Skeletal muscle tissue (tissue), 4 donors: ENCODE data around the gene ANKRD22. TPM values are rescaled to one million over a fixed set of nuclear protein-coding genes. Genes with fewer than 3 reads are reported as not detected.

Experiments
- H3K27ac ChIP-seq: one replicate; pipeline ENCODE4 v1.7.0; 2013; ENCODE audit warnings: mild to moderate bottlenecking, low read depth, low read length, inconsistent platforms
- H3K27me3 ChIP-seq, 3 donors: one replicate each; pipeline ENCODE4 v1.7.0; 2013; ENCODE audit warnings: low read length in 3 of 3; ENCODE audit not compliant: control insufficient read depth in 3 of 3, insufficient read depth in 3 of 3
- H3K36me3 ChIP-seq, 3 donors: one replicate each; pipeline ENCODE4 v1.7.0; 2013; ENCODE audit warnings: low read length in 3 of 3; ENCODE audit not compliant: control insufficient read depth in 3 of 3, insufficient read depth in 3 of 3
- H3K4me1 ChIP-seq, 3 donors: one replicate each; pipeline ENCODE4 v1.7.0; 2013; ENCODE audit warnings: low read length in 3 of 3, mild to moderate bottlenecking in 3 of 3; ENCODE audit not compliant: control insufficient read depth in 3 of 3, insufficient read depth in 3 of 3
- H3K4me3 ChIP-seq, 3 donors: one replicate each; pipeline ENCODE4 v1.7.0; 2013; ENCODE audit warnings: low read length in 3 of 3
- H3K9ac ChIP-seq, 3 donors: one replicate each; pipeline ENCODE4 v1.7.0; 2013; ENCODE audit warnings: low read length in 3 of 3, mild to moderate bottlenecking in 3 of 3, moderate library complexity in 2 of 3, low read depth in 1 of 3
- H3K9me3 ChIP-seq, 3 donors: one replicate each; pipeline ENCODE4 v1.7.0; 2013; ENCODE audit warnings: low read length in 3 of 3; ENCODE audit not compliant: control insufficient read depth in 3 of 3
- total RNA-seq: library from RNA; depleted of rRNA; stranded (reverse); fragments of >200 nt; gene quantifications from one replicate; pipeline ENCODE4 v1.2.3, GENCODE V29; 2014
- donor health status: Osteomylitis.

Gene ANKRD22
- total RNA-seq, 1 donor from 2014 or later = not detected

GRCh38 chr10:88828310-88828709 is 23.3 kb downstream of the ANKRD22 start:
- no peak overlapping the region for H3K4me3 ChIP-seq
- H3K27ac ChIP-seq = no peak overlapping the region
- H3K4me1 ChIP-seq = no peaks in the 10 kb centered on the region
- H3K27me3 ChIP-seq = no peaks in the 10 kb centered on the region
- no peaks in the 10 kb centered on the region for H3K9me3 ChIP-seq
- H3K36me3 ChIP-seq = no peaks in the 10 kb centered on the region
- H3K9ac ChIP-seq = no peak overlapping the region

DNA sequence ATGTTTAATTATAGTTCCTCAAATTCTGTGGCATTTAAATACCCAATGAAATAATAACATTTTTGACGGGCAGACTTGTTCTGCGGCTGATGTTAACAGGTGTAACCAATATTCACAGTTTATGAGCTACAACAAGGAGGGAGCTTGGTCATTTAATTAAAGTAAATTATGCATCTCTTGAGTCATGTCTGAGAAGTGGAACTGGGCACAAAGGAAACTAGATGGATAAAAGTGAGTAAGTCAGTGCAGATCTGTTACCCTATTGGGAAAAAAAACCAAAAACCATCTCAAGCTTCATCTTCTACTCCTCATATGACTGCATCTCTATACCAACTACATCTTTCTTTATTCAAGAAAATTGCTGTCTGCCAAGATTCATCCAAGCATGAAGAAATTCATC is 24.0 kb downstream of the ANKRD22 start:
- Histone ChIP-seq H3K4me1 (no peaks in the 10 kb centered on the region), H3K9ac (no peak overlapping the region), H3K4me3 (no peak overlapping the region), H3K27ac (no peak overlapping the region), H3K36me3 (no peaks in the 10 kb centered on the region), H3K9me3 (no peaks in the 10 kb centered on the region), H3K27me3 (no peaks in the 10 kb centered on the region)

DNA sequence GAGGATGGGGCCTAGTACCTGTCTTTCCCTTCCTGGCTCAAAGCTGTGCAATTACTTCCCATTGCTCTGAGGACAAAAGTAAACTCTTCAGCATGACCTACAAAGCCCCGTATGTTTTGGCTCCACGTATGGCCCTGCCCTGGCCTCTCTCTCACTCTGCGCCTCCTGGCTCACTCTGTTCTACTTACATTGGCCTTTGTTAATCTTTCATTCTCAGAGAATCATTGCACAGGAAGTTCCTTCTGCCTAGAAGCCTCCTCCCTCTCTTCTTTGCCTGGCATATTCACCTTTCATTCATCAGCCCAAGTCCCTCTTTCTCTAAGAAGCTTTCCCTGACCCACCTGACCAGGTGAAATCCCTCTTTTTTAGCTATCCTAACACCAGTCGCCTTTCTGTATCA is 25.3 kb downstream of the ANKRD22 start:
- no peaks in the 10 kb centered on the region for H3K4me1 ChIP-seq
- H3K36me3 ChIP-seq = no peaks in the 10 kb centered on the region
- no peak overlapping the region for H3K27ac ChIP-seq

GRCh38 chr10:88820748-88821401 is 30.8 kb downstream of the ANKRD22 start:
- Histone ChIP-seq H3K4me1 (no peaks in the 10 kb centered on the region), H3K4me3 (no peak overlapping the region), H3K9ac (no peak overlapping the region), H3K36me3 (no peaks in the 10 kb centered on the region), H3K9me3 (no peaks in the 10 kb centered on the region), H3K27ac (no peak overlapping the region), H3K27me3 (no peaks in the 10 kb centered on the region)

More for the DNA sequence above, 25.3 kb downstream of the ANKRD22 start:
- no peak overlapping the region for H3K9ac ChIP-seq
- no peaks in the 10 kb centered on the region for H3K9me3 ChIP-seq
- no peak overlapping the region for H3K4me3 ChIP-seq
- H3K27me3 ChIP-seq = no peaks in the 10 kb centered on the region

- Histone ChIP-seq H3K9ac (no peak overlapping the region), H3K27me3 (no peaks in the 10 kb centered on the region), H3K4me1 (no peaks in the 10 kb centered on the region), H3K9me3 (no peaks in the 10 kb centered on the region), H3K27ac (no peak overlapping the region), H3K4me3 (no peak overlapping the region), H3K36me3 (no peaks in the 10 kb centered on the region)
Observed at GRCh38 chr10:88819290-88819689, 32.4 kb downstream of the ANKRD22 start.

- Histone ChIP-seq H3K4me3 (no peak overlapping the region), H3K36me3 (no peaks in the 10 kb centered on the region), H3K27ac (no peak overlapping the region), H3K9ac (no peak overlapping the region), H3K4me1 (no peaks in the 10 kb centered on the region), H3K27me3 (peaks cover 0 to 3% (median 0%) of the 10 kb centered on the region in 3 donors), H3K9me3 (no peaks in the 10 kb centered on the region)
Observed at GRCh38 chr10:88813200-88813599, 38.4 kb downstream of the ANKRD22 start.

GRCh38 chr10:88810196-88810961 is 41.3 kb downstream of the ANKRD22 start:
- H3K27me3 ChIP-seq = peaks cover 0 to 3% (median 0%) of the 10 kb centered on the region in 3 donors

DNA sequence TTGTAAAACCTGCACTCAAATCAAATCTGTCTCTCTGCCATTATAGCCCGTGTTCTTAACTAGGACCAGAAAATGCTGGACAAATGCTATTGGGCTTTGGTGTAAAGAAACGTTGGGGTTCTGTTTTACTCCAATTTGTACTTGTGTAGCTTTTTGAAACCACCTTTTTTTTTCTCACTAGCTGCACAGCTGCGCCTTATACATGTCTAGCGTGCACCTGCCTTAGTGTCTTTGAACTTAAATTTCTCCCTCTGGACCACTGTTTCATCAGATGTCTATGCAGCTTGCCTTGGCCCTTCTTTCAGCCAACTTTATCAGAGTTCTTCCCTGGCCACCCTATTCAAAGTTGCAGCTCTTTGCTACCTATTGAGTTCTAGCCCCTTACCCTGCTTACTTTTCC is 42.0 kb downstream of the ANKRD22 start:
- H3K27me3 ChIP-seq = peaks cover 0 to 3% (median 0%) of the 10 kb centered on the region in 3 donors
- H3K9ac ChIP-seq = no peak overlapping the region
- no peak overlapping the region for H3K4me3 ChIP-seq

More at GRCh38 chr10:88810196-88810961, 41.3 kb downstream of the ANKRD22 start:
- no peak overlapping the region for H3K9ac ChIP-seq
- no peaks in the 10 kb centered on the region for H3K9me3 ChIP-seq
- H3K4me3 ChIP-seq = no peak overlapping the region
- H3K27ac ChIP-seq = no peak overlapping the region
- H3K4me1 ChIP-seq = no peaks in the 10 kb centered on the region
- no peaks in the 10 kb centered on the region for H3K36me3 ChIP-seq

GRCh38 chr10:88805924-88806323 is 45.7 kb downstream of the ANKRD22 start:
- Histone ChIP-seq H3K9ac (no peak overlapping the region), H3K4me1 (no peaks in the 10 kb centered on the region), H3K9me3 (no peaks in the 10 kb centered on the region), H3K36me3 (no peaks in the 10 kb centered on the region), H3K4me3 (no peak overlapping the region), H3K27me3 (no peaks in the 10 kb centered on the region), H3K27ac (no peak overlapping the region)

More for the DNA sequence above, 42.0 kb downstream of the ANKRD22 start:
- Histone ChIP-seq H3K9me3 (no peaks in the 10 kb centered on the region), H3K36me3 (no peaks in the 10 kb centered on the region), H3K4me1 (no peaks in the 10 kb centered on the region), H3K27ac (no peak overlapping the region)

GRCh38 chr10:88805361-88805760 is 46.3 kb downstream of the ANKRD22 start:
- Histone ChIP-seq H3K36me3 (no peaks in the 10 kb centered on the region), H3K4me3 (no peak overlapping the region), H3K27ac (no peak overlapping the region), H3K4me1 (no peaks in the 10 kb centered on the region), H3K9me3 (no peaks in the 10 kb centered on the region), H3K27me3 (no peaks in the 10 kb centered on the region), H3K9ac (no peak overlapping the region)
